HEK293 (cell line): ENCODE measurements around the gene DNMT1.

Experiments used
- HOXA7 ChIP-seq: sonication (generic); formaldehyde crosslinking; IDR thresholded peaks from 2 replicates; pipeline ENCODE4 v1.8.1; 2022; ENCODE audit warnings: missing genetic modification reagents, borderline replicate concordance
- PRDM1 ChIP-seq: fragments of 450-650 bp; formaldehyde crosslinking; IDR thresholded peaks from 2 replicates; pipeline ENCODE4; 2016; ENCODE audit warnings: missing biosample characterization, missing genetic modification characterization
- TRIM28 ChIP-seq: IDR thresholded peaks from 2 replicates; pipeline ENCODE4 v1.6.1; 2011; ENCODE audit warnings: low read length, control low read depth, borderline replicate concordance
- ZNF549 ChIP-seq: fragments of 450-650 bp; IDR thresholded peaks from 2 replicates; pipeline ENCODE4 v1.5.1; 2018; ENCODE audit warnings: missing biosample characterization, missing genetic modification characterization, mild to moderate bottlenecking, inconsistent platforms, moderate library complexity
- ZNF629 ChIP-seq: fragments of 450-650 bp; formaldehyde crosslinking; IDR thresholded peaks from 2 replicates; pipeline ENCODE4 v1.5.1; 2017; ENCODE audit warnings: missing biosample characterization, missing genetic modification characterization
- TF ChIP-seq, protein P1 (sequence below): fragments of 450-650 bp; formaldehyde crosslinking; IDR thresholded peaks from 2 replicates; pipeline ENCODE4 v1.5.1; 2016; ENCODE audit warnings: missing biosample characterization, missing genetic modification characterization
- TF ChIP-seq, protein P2 (sequence below): fragments of 450-650 bp; formaldehyde crosslinking; conservative IDR thresholded peaks from 2 replicates; pipeline ENCODE4 v1.5.1; 2016; ENCODE audit warnings: low read depth, missing biosample characterization, missing genetic modification characterization

DNA sequence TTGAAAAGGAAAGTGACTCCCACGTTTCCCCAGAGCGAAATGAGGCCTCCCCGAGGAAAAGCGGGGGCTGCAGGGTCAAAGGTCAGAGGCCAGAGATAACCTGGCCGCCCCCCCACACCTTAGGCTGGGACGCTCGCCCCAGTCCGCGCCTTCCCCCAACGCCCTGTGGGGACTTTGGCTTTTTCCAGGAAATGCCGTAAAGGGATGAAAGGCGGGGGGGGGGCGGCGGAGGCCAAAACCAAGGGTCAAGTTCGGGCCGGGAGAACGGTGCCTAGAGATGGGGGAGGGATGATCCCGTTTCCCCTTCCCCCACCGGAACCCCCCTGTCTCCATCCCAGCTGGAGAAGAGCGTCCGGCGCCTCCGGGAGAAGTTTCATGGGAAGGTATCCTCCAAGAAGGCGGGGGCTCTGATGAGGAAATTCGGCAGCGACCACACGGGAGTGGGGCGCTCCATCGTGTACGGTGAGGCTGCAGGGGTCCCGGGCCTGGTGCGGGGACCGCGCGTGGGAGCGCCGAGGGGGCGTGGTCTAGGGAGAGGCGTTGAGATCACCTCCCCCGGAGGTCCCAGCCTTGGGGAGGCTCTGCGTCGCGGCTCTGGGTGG is 108.1 kb downstream of the DNMT1 start:
- no peak for TF ChIP-seq HOXA7 (CRISPR knock-in tag)
- TF ChIP-seq, protein P1, sequence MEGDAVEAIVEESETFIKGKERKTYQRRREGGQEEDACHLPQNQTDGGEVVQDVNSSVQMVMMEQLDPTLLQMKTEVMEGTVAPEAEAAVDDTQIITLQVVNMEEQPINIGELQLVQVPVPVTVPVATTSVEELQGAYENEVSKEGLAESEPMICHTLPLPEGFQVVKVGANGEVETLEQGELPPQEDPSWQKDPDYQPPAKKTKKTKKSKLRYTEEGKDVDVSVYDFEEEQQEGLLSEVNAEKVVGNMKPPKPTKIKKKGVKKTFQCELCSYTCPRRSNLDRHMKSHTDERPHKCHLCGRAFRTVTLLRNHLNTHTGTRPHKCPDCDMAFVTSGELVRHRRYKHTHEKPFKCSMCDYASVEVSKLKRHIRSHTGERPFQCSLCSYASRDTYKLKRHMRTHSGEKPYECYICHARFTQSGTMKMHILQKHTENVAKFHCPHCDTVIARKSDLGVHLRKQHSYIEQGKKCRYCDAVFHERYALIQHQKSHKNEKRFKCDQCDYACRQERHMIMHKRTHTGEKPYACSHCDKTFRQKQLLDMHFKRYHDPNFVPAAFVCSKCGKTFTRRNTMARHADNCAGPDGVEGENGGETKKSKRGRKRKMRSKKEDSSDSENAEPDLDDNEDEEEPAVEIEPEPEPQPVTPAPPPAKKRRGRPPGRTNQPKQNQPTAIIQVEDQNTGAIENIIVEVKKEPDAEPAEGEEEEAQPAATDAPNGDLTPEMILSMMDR (tag by site-specific recombination): no peak
- no peak for TF ChIP-seq PRDM1 (tag by site-specific recombination)
- TF ChIP-seq ZNF629: no peak
- TF ChIP-seq TRIM28: no peak
- TF ChIP-seq, protein P2, sequence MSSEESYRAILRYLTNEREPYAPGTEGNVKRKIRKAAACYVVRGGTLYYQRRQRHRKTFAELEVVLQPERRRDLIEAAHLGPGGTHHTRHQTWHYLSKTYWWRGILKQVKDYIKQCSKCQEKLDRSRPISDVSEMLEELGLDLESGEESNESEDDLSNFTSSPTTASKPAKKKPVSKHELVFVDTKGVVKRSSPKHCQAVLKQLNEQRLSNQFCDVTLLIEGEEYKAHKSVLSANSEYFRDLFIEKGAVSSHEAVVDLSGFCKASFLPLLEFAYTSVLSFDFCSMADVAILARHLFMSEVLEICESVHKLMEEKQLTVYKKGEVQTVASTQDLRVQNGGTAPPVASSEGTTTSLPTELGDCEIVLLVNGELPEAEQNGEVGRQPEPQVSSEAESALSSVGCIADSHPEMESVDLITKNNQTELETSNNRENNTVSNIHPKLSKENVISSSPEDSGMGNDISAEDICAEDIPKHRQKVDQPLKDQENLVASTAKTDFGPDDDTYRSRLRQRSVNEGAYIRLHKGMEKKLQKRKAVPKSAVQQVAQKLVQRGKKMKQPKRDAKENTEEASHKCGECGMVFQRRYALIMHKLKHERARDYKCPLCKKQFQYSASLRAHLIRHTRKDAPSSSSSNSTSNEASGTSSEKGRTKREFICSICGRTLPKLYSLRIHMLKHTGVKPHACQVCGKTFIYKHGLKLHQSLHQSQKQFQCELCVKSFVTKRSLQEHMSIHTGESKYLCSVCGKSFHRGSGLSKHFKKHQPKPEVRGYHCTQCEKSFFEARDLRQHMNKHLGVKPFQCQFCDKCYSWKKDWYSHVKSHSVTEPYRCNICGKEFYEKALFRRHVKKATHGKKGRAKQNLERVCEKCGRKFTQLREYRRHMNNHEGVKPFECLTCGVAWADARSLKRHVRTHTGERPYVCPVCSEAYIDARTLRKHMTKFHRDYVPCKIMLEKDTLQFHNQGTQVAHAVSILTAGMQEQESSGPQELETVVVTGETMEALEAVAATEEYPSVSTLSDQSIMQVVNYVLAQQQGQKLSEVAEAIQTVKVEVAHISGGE: no peak
- TF ChIP-seq ZNF549 (tag by site-specific recombination): no peak
